ENCODE data around the gene KIAA0825.

KIAA0825 gene

GRCh38 chr5:94505327-94506068 lies 112.9 kb downstream of the KIAA0825 start:
- no peak for DNase-seq (ENCODE audit: low read depth in 2 of 2)

- no peak for DNase-seq (ENCODE audit: low read depth in 2 of 2)
Observed at GRCh38 chr5:94503677-94504076, 114.7 kb downstream of the KIAA0825 start.

GRCh38 chr5:94501365-94501764 lies 117.0 kb downstream of the KIAA0825 start:
- DNase-seq (ENCODE audit: low read depth in 2 of 2) = no peak

GRCh38 chr5:94499806-94500205 lies 118.6 kb downstream of the KIAA0825 start:
- no peak for DNase-seq (ENCODE audit: low read depth in 2 of 2)

- no peak for DNase-seq (ENCODE audit: low read depth in 2 of 2)
Observed at GRCh38 chr5:94498199-94498598, 120.2 kb downstream of the KIAA0825 start.

GRCh38 chr5:94485067-94485466 lies 133.3 kb downstream of the KIAA0825 start:
- DNase-seq (ENCODE audit: low read depth in 2 of 2) = no peak

GRCh38 chr5:94481059-94481458 lies 137.3 kb downstream of the KIAA0825 start:
- no peak for DNase-seq (ENCODE audit: low read depth in 2 of 2)

- DNase-seq (ENCODE audit: low read depth in 2 of 2) = no peak
Observed at GRCh38 chr5:94480486-94480885, 137.9 kb downstream of the KIAA0825 start.

- DNase-seq (ENCODE audit: low read depth in 2 of 2) = no peak
Observed at GRCh38 chr5:94473936-94474335, 144.5 kb downstream of the KIAA0825 start.

- no peak for DNase-seq (ENCODE audit: low read depth in 2 of 2)
Observed at GRCh38 chr5:94471521-94471920, 146.9 kb downstream of the KIAA0825 start.

- DNase-seq (ENCODE audit: low read depth in 2 of 2) = no peak
Observed at GRCh38 chr5:94470802-94471201, 147.6 kb downstream of the KIAA0825 start.

GRCh38 chr5:94469894-94470329 lies 148.5 kb downstream of the KIAA0825 start:
- DNase-seq (ENCODE audit: low read depth in 2 of 2) = no peak

- DNase-seq (ENCODE audit: low read depth in 2 of 2) = no peak
Observed at GRCh38 chr5:94467954-94468930, 150.2 kb downstream of the KIAA0825 start.

- DNase-seq (ENCODE audit: low read depth in 2 of 2) = no peak
Observed at GRCh38 chr5:94467346-94467953, 151.0 kb downstream of the KIAA0825 start.

- DNase-seq (ENCODE audit: low read depth in 2 of 2) = no peak
Observed at GRCh38 chr5:94463739-94464138, 154.7 kb downstream of the KIAA0825 start.

- DNase-seq (ENCODE audit: low read depth in 2 of 2) = no peak
Observed at GRCh38 chr5:94461131-94461530, 157.3 kb downstream of the KIAA0825 start.

GRCh38 chr5:94459915-94460314 lies 158.5 kb downstream of the KIAA0825 start:
- no peak for DNase-seq (ENCODE audit: low read depth in 2 of 2)

GRCh38 chr5:94457788-94458187 lies 160.6 kb downstream of the KIAA0825 start:
- no peak for DNase-seq (ENCODE audit: low read depth in 2 of 2)

GRCh38 chr5:94445726-94446125 lies 172.7 kb downstream of the KIAA0825 start:
- DNase-seq (ENCODE audit: low read depth in 2 of 2) = no peak

GRCh38 chr5:94442991-94443390 lies 175.4 kb downstream of the KIAA0825 start:
- DNase-seq (ENCODE audit: low read depth in 2 of 2) = no peak

- DNase-seq (ENCODE audit: low read depth in 2 of 2) = no peak
Observed at GRCh38 chr5:94442076-94442475, 176.3 kb downstream of the KIAA0825 start.

- no peak for DNase-seq (ENCODE audit: low read depth in 2 of 2)
Observed at GRCh38 chr5:94440015-94440414, 178.4 kb downstream of the KIAA0825 start.

Data from stimulated activated CD8-positive, alpha-beta memory T cell treated with anti-CD3 and anti-CD28 coated beads, Interleukin-7, amount 100 ng/mL, for 4 hours (primary cell).